GM21786 (cell line): ENCODE data around the gene RPP25L.

Source experiments
- ATAC-seq: cut with Tn5 transposase; IDR thresholded peaks from one replicate; pipeline ENCODE4 v1.9.1; 2021; ENCODE audit not compliant: unreplicated experiment

RPP25L gene

DNA sequence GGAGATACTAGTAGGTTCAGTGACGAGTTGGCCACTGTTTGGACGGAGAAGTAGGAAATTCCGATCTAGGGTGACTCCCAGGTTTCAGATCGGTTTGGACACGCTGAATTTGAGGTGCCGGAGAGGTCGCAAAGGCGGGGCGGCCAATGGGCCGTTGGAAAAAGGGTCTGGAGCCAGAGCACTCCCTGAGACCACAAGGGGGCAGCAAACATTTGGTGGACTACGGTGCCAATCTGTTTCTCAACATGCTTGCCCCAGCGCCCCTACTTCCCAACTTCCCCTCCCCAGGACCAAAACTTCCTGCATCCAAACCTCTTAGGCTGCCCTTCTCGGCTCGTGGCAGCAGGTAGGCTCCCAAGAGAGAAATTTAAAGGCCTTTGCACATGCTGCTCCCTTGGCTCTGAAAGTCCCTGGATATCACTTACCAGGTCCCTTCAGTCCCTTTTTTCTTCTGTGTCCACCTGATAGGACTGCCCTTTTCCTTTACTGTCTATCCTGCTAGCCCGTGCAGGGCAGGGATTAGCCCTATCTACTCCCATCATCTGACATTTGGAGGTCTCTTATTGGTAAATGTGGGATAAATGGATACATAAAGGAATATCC lies 992 bp upstream of the RPP25L start:
- ATAC-seq = no peak

DNA sequence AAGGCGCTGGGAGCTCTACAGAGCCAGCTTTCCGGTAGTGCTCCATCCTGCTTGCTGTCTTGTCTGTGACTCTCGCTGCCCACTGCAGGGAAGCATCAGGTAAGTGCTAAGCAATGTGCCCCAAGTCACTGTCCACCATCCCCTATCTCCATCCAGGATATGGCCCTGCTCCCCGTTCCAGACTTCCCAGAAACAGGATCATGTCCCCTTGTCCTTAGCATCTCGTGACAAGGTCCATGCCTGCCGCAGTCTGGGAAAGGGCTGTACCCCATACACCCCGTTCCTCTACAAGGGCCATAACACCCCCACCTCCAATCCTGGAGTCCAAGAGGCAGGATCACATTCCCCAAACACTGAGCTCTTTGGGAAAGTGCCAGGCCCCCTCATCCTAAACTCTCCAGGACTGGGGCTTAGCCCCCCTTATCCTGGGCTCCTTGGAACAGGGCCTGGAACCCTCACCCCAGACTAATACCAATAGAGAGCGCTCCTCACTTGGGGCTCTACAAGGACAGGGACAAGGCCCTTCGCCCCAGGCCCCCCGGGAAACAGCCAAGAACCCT lies 566 bp downstream of the RPP25L start:
- no peak for ATAC-seq

DNA sequence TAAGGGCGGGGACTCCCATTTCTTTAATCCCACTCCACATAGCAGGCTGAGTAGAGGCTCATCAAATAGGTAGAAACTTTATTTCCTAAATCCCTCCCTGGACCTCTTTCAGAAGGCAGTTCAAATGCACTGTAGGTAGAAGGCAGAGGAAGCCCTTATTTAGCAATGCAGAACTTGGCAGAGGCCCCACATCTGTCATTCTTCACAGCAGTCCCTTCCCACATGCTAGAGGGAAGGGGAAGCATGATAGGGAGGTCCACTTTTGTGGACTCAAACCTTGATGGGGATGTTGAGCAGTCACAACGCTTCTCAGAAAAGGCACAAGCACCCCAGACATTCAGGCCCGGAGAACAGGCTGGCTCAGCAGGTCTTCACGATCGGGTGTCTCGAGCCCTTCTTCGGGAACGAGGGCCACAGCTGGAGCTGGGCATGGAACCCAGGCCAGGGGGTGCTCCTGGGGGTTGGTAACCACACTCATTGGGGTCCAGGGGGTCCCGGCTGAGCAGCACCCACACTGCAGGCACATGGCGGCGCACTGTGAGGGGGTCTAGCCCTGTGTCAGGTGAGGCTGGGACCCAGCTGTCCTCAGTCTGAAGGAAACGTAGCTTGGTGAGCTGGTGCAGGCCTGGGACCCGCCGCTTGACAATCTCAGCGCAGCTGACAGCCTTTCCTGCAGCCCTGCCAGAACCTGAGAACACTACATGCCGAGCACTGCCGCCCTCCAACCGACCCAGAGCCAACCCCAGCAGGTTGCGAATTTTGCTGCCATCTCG lies 1.3 kb downstream of the RPP25L start:
- no peak for ATAC-seq

DNA sequence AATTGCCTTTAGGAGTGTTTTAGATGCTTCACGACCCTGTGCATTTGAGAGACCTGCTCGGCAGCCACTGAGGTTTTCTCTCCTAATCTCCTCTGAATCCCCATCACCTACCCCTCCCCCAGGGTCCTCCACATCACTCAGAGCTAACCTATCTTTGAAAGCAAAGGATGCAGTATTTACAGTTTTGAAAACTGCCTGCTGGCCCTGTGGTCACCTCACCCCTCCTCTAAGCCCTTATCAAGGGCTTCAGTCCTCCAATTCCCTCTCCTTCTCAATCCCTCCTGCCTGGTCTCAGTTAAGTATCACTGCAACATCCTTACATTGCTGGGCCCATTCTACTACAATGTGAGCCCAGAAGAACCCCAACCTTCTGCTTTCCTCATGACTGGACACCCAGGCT lies 4.6 kb downstream of the RPP25L start:
- no peak for ATAC-seq

DNA sequence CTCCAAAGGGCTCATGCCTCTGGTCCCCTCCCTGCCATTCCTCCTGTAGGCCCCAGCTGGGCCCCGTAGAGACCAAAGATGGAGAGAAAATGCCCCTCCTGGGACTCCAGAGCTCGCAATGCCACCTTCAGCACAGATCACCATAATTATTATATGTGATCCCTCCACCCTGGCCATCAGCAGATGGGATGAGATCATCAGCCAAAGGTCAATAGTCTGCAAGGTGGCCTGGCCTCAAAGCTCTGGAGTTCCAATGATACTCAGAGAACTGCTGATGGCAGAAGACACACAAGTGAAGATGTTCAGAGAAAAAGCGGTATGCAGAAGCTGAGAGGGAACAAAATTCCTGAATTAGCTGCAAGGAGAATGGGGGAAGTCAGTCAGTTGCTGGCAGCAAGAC lies 5.0 kb downstream of the RPP25L start:
- ATAC-seq = no peak

DNA sequence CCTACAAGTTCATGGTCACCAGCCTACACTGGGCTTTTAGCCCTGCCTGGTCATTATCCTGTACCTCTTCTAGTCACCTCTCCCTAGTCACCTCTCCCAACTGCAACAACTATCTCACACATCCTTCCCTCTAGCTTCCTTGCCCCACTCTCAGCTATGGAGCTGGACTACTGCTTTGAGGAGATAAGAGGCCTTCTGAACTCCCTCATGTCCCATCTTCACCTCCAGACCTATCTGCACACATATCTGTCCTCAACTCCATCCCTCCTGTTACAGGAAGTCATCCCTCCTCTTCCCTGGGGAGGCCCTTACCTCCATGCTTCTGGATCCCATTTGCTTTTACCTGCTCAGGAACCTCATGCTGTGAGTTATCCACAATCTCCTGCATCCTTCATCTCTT lies 5.7 kb downstream of the RPP25L start:
- ATAC-seq = no peak

DNA sequence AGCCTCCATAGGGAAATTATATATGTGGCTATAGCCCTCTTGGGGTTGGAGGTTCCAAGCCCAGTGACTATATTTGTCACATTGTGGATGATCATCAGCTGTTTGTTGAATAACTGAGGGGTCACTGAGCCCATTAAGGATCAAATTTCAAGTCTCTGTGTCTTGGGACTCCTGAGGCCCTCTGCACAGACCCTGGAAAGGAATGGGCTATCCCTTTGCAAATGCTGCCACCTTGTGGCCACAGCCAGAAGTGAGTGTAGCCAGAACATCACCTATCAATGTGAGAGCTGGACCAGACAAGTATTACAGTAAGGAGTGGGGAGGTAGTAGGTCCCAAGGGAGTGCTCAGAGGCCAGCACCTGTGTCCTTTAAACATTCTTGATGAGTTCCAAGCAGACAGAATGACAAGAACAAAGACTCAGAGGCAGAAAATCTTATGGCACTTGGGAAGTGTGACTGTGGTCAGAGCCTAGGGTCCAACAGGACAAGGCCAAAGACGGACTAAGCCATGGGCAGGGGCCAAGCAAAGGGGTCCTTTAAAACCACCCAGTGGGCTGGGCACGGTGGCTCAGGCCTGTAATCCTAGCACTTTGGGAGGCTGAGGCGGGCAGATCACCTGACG lies 8.2 kb downstream of the RPP25L start:
- no peak for ATAC-seq

DNA sequence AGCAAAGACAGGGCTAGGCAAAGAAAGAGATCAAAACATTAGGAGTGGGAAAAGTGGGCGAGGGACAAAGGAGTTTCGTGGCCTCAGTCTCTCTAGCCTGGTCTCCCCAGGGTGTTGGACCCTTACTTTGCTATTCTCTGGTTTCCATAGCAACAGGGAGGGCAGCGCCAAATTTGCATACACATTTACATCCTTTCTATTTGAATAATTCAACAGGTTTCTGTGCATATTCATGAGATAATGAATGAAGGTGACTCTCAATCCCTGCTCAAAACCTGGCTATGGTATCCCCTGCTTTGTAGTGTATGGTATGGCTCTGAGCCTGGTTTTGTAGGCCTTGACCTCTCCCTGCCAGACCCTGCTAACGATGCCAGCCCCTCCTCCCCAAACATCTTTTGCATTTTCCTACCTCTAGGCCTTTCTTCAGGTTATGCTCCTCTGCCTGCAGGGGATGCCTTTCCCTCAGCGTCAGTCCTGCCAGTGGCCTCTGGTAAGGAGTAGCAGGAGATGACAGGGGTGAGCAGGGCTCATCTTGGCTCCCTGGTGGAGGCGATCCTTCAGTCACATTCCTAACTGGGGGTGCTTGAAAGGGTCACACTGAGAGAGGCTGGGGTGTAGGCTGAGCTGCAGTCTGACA lies 9.8 kb downstream of the RPP25L start:
- ATAC-seq = no peak

DNA sequence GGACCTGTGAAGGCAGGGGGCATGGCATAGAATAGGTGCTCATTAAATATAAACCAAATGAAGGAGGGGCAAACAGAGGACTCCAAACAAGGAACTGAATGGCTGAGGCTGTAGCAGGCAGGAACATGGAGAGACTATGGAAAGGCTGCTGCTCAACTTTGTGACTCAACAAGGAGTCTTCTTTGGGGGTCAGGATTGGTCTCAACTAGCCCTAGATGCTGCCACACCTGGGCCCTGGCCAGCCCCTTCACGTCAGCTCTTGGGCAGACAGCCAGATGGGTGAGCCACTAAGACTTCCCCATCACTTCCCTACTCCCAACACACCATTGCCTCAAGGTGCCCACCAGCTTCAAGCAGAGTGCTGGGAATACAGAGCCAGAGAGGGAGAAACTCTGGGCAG lies 11.0 kb downstream of the RPP25L start:
- no peak for ATAC-seq

DNA sequence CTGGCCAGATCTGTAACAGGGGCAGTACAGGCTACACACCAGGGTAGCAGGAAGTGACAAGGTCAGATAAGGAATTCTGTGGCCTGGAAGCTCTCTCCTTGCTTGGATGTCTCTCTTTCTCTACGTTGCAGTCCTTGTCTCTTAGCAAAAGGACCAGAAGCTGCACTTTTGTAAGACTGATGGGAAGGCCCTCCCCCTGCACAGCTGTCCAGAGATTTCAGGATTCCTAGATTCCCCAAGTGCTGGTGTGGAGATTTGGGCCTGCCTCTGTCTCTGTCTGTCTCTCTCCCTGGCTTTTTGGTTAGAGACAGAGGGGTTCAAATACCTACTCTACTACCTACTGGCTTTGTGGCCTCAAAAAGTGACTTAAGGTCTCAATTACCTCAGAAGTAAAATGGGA lies 12.4 kb downstream of the RPP25L start:
- no peak for ATAC-seq

DNA sequence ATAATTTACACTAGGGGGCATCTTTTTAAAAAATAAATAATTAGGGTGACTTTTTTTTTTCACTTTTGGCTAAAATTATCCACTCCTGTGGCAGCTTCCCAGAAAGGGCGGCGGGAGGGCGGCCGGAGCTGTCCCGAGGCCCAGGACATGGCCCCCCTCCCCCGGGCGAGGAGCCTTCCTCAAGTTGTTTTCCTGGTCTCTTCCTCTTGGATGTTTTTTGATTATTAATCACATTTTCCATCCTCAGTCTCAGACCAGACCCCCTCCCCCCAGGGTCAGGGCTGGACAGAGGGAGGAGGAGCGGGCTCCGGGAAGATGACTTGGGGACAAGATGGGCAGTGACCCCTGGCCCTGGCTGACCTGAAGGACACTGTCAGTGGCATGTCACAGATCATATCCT lies 17.7 kb downstream of the RPP25L start:
- no peak for ATAC-seq

DNA sequence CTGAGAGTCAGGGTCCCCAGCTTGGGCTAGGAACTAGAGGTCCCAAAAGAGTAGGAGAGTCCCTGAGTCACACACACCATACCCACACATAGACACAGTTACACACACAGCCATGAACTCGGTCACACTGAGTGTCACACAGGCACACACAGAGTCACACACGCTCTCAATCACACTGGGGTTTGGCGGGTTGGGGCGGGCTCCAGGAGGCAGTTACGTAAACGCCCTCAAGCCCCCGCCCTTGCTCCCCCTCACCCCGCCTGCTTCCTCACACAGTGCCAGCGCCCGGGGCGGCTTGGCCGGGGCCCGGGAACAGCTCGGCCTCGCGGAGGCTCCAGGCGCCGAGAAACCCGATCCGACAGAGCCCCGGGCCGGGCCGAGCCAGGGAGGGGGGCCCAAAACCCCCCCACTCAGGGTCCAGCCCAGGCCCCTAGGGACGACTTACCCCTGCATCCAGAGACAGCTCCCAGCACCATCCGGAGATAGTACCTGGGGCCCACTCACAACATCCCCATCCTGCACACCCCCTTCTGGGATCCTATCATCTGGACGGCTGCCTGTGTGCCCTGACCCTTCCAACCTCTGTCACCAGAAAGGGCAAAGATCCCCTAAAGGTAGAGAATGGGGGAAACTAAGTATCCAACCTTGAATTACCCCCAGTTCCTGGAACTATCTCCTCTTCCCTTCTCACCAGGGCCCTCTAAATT lies 18.8 kb downstream of the RPP25L start:
- no peak for ATAC-seq

DNA sequence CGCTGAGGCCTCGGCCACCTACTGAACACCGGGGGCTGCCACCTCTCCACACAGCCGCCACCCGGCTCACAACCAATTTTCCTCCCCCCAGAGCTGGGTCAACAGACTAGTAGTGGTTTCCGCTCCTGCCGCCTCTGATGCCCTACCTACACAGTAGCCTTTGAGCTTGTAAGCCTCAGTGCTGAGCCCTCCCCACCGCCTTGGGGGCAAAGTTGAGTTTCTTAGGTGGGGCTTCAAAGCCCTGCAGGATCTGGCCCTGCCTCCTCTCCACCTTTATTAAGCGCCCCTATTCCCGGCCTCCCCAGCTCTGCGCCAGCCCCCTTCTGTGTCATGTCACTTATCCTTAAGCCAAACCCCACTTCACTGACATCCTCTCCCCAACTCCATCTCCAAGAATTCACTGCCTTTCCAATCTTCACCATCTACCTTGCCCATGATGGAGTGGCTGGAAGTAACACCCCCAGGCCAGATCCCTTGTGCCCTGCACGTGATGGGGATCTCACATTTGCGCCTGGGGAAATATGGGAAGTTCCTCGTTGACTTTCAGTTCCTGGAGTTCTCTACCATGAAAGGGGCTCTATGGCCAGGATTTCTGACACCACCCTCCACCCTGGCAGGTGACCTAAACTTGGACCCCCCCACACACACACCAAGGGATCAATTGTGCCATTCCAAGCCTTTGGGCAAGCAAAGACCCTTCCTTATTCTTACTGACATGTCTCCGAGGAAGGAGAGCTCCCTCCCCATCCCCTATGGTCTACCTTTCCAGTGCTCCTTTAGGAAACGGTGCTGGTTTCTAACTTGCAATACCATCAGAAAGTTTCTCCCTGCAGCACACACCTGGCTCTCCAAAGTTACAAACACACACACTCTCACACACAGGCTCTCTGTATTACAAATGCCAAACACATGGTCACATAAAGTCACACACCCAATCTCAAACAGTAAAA lies 19.7 kb downstream of the RPP25L start:
- no peak for ATAC-seq

DNA sequence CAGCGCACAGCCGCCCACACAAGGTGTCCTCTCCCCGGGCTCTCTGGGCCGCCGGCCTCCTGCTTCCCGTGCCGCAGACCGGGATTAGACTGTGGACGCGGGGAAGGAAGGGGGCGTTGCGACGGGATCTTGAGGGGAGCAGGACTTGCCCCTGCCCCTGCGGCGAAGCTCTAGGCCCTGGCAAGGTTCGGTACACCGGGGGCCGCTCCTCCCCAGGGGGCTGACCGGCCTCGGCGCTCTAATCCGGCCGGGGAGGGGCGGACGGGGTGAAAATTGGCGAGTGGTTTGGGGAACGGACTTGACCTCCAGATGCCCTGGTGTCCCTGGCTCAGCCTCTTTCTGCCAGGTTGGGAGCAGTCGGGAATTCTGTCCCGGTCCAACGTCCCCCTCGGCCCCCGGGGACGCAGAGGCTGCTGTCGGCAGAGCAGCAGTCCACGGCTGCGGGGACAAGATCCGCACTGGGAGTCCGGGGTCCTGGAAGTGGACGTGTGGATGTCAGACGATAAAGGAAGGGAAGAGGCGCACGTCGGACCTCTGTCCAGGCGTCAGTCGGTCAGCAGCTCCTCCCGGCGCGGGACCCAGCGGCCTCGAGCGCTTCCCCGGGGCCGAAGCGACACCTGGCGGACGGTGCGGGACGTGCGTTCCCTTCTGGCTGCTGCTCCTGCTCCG lies 20.5 kb downstream of the RPP25L start:
- peak; percentile 71 for ATAC-seq

DNA sequence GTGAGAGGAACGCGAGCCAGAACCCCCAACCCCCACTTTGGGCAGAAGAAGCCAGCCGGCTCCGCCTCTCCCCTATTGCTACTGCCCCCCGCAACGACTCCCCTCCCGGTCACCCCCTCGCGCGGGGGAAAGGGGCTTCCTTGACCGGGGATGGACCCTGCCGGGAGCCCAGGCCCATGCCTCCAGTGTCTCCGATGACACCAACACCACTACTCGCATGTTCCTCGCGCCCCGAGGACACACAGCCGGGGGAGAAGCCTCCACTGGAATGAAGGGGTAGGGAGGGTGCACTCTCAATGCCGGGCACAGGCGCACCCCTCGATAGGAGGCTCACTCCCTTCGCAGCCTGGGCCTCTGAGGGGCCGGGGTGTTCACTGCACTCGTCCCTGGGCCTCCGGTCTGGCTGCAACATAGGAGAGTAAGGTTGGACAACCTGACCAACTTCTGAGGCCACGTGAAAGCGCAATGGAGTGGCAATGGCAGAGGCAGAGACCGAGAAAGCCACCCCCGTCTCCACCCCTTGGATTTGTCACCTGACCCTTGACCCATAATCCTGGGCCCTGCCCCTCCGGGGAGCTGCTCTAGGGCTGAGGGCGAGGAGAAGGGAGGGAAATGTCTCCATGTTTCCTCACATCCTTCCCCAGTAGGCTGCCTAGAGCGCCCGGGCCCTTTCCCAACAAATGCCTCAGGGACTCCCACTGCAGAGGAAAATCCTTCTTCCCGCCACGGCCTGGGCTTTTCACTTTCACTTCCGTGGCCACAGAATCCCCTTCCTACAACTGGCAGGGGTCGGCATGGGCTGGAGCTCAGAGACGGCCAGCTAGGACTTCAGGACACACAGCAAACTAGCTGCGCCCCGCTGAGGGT lies 21.3 kb downstream of the RPP25L start:
- ATAC-seq = no peak

DNA sequence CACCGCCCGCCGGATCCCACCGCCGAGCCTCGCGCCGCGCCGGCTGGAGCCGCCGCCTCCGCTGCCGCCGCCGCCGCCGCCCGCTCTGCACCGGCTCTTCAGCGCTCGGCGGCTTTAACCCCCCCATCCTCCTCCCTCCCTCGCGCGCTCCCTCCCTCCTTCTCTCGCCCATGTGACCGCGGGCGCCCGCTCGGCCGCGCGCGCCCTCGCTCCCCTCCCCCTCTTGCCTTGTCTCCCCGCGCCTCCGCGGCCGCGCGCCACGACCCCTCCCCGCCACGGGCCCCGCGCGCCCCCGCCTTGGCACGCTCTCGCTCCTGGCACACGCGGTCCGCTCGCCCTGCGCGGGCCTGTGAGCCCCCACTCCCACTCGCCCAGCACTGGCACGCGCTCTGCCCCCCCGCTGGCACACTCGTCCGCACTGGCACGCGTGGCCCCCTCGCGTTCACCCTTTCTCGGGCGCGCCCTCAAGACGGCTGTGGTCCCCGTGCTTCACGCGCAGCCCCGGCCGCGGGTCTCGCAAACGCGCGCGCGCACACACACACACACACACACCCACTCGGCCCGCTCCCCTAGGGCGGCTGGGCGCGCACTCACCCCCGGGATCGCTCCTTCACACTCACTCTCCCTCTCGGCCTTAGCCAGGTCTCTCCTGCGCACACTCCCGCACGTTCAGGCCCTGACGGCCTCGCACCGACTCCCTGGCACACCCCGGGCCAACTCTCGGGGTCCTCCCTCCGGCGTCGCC lies 22.1 kb downstream of the RPP25L start, which contains the start of gene CNTFR:
Gene CNTFR, minus strand, starts transcription at position 89 of the 745 bp plus-strand sequence. CDS start 20,743 bp downstream, outside the sequence.
- ATAC-seq = no peak
